IMR-90 (cell line): ENCODE data around the gene SHISAL1. TPM values are rescaled to one million over a fixed set of nuclear protein-coding genes. Genes with fewer than 3 reads are reported as not detected.

Experiments used
- ATAC-seq: fragments of 200-7000 bp; cut with Tn5 transposase; 2 replicates; pipeline ENCODE4 v1.9.1; 2020; ENCODE audit warnings: low read depth, mild to moderate bottlenecking, moderate library complexity
- BruUV-seq: library from RNA; stranded (reverse); fragments of 400-500 nt; replicated peaks from 2 replicates; lab custom pipeline; 2021; lab: Mats Ljungman, UMichigan
- CTCF ChIA-PET: fragments of 300-600 bp; formaldehyde crosslinking; extraction: SDS; loops from one replicate; lab custom pipeline; 2021; ENCODE audit warnings: antibody characterized with exemption; lab: Yijun Ruan, JAX
- POLR2A ChIA-PET: fragments of 300-600 bp; sonication (Branson Sonifier 250); formaldehyde crosslinking; loops from one replicate; lab custom pipeline; 2022; ENCODE audit warnings: antibody characterized with exemption; ENCODE audit not compliant: unreplicated experiment; lab: Charles Lee
- DNase-seq: peaks from one replicate; pipeline ENCODE4 v3.0.0; 2013
- H2AFZ ChIP-seq: replicated peaks from 2 replicates; pipeline ENCODE3; 2013; ENCODE audit warnings: low read length, mild to moderate bottlenecking; ENCODE audit not compliant: poor library complexity
- H2AK5ac ChIP-seq: 2 replicates; pipeline ENCODE4 v1.6.1; 2013; ENCODE audit warnings: low read depth, low read length, inconsistent platforms
- H2AK9ac ChIP-seq: replicated peaks from 2 replicates; pipeline ENCODE3; 2013; ENCODE audit warnings: mild to moderate bottlenecking, low read depth, low read length, moderate library complexity; ENCODE audit not compliant: poor library complexity
- H2BK120ac ChIP-seq: 2 replicates; pipeline ENCODE4 v1.6.1; 2013; ENCODE audit warnings: low read depth, low read length, inconsistent platforms
- H2BK15ac ChIP-seq: 3 replicates; pipeline ENCODE4 v1.6.1; 2013; ENCODE audit warnings: low read depth, low read length, inconsistent platforms
- H2BK20ac ChIP-seq: 2 replicates; pipeline ENCODE4 v1.6.1; 2013; ENCODE audit warnings: low read depth, mild to moderate bottlenecking, inconsistent platforms, low read length, moderate library complexity
- H2BK5ac ChIP-seq: 2 replicates; pipeline ENCODE4 v1.6.1; 2013; ENCODE audit warnings: mild to moderate bottlenecking, low read depth, low read length, inconsistent platforms; ENCODE audit not compliant: poor library complexity, severe bottlenecking
- H3K14ac ChIP-seq: replicated peaks from 2 replicates; pipeline ENCODE4 v1.6.1; 2013; ENCODE audit warnings: low read depth, low read length, inconsistent platforms
- H3K18ac ChIP-seq: 2 replicates; pipeline ENCODE4 v1.6.1; 2013; ENCODE audit warnings: low read depth, low read length, control low read depth
- H3K23ac ChIP-seq: 2 replicates; pipeline ENCODE4 v1.6.1; 2013; ENCODE audit warnings: low read depth, low read length, inconsistent platforms
- H3K27ac ChIP-seq: 2 replicates; pipeline ENCODE4 v1.5.1; 2013; ENCODE audit warnings: mild to moderate bottlenecking, control low read depth, low read length; ENCODE audit not compliant: insufficient read depth
- H3K27me3 ChIP-seq: 2 replicates; pipeline ENCODE4 v1.6.1; 2013; ENCODE audit warnings: low read length; ENCODE audit not compliant: control insufficient read depth, insufficient read depth
- H3K36me3 ChIP-seq: 2 replicates; pipeline ENCODE4 v1.6.1; 2013; ENCODE audit warnings: low read length, mixed read lengths; ENCODE audit not compliant: control insufficient read depth, insufficient read depth
- H3K4ac ChIP-seq: 2 replicates; pipeline ENCODE4 v1.6.1; 2013; ENCODE audit warnings: low read depth, low read length, inconsistent platforms
- H3K4me1 ChIP-seq: 2 replicates; pipeline ENCODE4 v1.6.1; 2013; ENCODE audit warnings: low read length, mixed read lengths; ENCODE audit not compliant: control insufficient read depth, insufficient read depth
- H3K4me2 ChIP-seq: 2 replicates; pipeline ENCODE4 v1.6.1; 2013; ENCODE audit warnings: low read depth, mild to moderate bottlenecking, control low read depth, low read length, moderate library complexity
- H3K4me3 ChIP-seq: 2 replicates; pipeline ENCODE4 v1.5.1; 2013; ENCODE audit warnings: low read depth, mild to moderate bottlenecking, control low read depth, low read length, moderate library complexity; ENCODE audit not compliant: insufficient read depth
- H3K56ac ChIP-seq: 2 replicates; pipeline ENCODE4 v1.6.1; 2013; ENCODE audit warnings: low read length, inconsistent platforms; ENCODE audit not compliant: insufficient read depth; ENCODE audit errors: extremely low read depth
- H3K79me1 ChIP-seq, 2 experiments: 2 replicates each; pipeline ENCODE4 v1.6.1; 2013; ENCODE audit warnings: low read length in 2 of 2, inconsistent platforms in 1 of 2, low read depth in 1 of 2
- H3K9ac ChIP-seq: 2 replicates; pipeline ENCODE4 v1.6.1; 2013; ENCODE audit warnings: low read depth, low read length, control low read depth
- H3K9me1 ChIP-seq: 2 replicates; pipeline ENCODE4 v1.6.1; 2013; ENCODE audit warnings: low read length, inconsistent platforms; ENCODE audit not compliant: insufficient read depth
- H3K9me3 ChIP-seq: 2 replicates; pipeline ENCODE4 v1.6.1; 2013; ENCODE audit warnings: low read length; ENCODE audit not compliant: control insufficient read depth, insufficient read depth
- H4K20me1 ChIP-seq: 2 replicates; pipeline ENCODE4 v1.6.1; 2013; ENCODE audit warnings: low read length, inconsistent platforms; ENCODE audit not compliant: insufficient read depth
- H4K5ac ChIP-seq: 2 replicates; pipeline ENCODE4 v1.6.1; 2013; ENCODE audit warnings: mild to moderate bottlenecking, low read depth, low read length, control low read depth
- H4K8ac ChIP-seq, 2 experiments: 2 replicates each; pipeline ENCODE4 v1.6.1; 2013; ENCODE audit warnings: low read depth in 2 of 2, low read length in 2 of 2, control low read depth in 1 of 2, inconsistent platforms in 1 of 2
- H4K91ac ChIP-seq: 2 replicates; pipeline ENCODE4 v1.6.1; 2013; ENCODE audit warnings: low read depth, low read length, inconsistent platforms; ENCODE audit not compliant: insufficient read depth
- BHLHE40 ChIP-seq: fragments of 150-350 bp; IDR thresholded peaks from 2 replicates; pipeline ENCODE4 v1.6.1; 2016; ENCODE audit warnings: mild to moderate bottlenecking, low read depth, low read length
- CEBPB ChIP-seq: IDR thresholded peaks from 2 replicates; pipeline ENCODE4 v1.6.1; 2012; ENCODE audit warnings: low read depth, low read length, improper control_type of control experiment
- CHD1 ChIP-seq: IDR thresholded peaks from 2 replicates; pipeline ENCODE4 v1.6.1; 2012; ENCODE audit warnings: low read depth, low read length, improper control_type of control experiment
- FOS ChIP-seq: fragments of 150-350 bp; IDR thresholded peaks from 2 replicates; pipeline ENCODE4 v1.6.1; 2016; ENCODE audit warnings: low read depth, low read length
- MAFK ChIP-seq: IDR thresholded peaks from 2 replicates; pipeline ENCODE4 v1.6.1; 2012; ENCODE audit warnings: low read depth, low read length, improper control_type of control experiment
- MAZ ChIP-seq: IDR thresholded peaks from 2 replicates; pipeline ENCODE4 v1.6.1; 2012; ENCODE audit warnings: low read depth, mild to moderate bottlenecking, low read length, improper control_type of control experiment, moderate library complexity, borderline replicate concordance
- MXI1 ChIP-seq: IDR thresholded peaks from 2 replicates; pipeline ENCODE4 v1.6.1; 2012; ENCODE audit warnings: low read depth, mild to moderate bottlenecking, low read length, moderate library complexity, borderline replicate concordance
- NFE2L2 ChIP-seq: fragments of 150-350 bp; IDR thresholded peaks from 2 replicates; pipeline ENCODE4 v1.6.1; 2016; ENCODE audit warnings: low read depth, mild to moderate bottlenecking, low read length
- POLR2A ChIP-seq: IDR thresholded peaks from 2 replicates; pipeline ENCODE4 v1.6.1; 2012; ENCODE audit warnings: mild to moderate bottlenecking, low read depth, low read length
- RAD21 ChIP-seq: IDR thresholded peaks from 2 replicates; pipeline ENCODE4 v1.6.1; 2012; ENCODE audit warnings: low read length, improper control_type of control experiment
- RCOR1 ChIP-seq: IDR thresholded peaks from 2 replicates; pipeline ENCODE4 v1.6.1; 2012; ENCODE audit warnings: mild to moderate bottlenecking, low read length, improper control_type of control experiment; ENCODE audit not compliant: insufficient replicate concordance
- RFX5 ChIP-seq: IDR thresholded peaks from 2 replicates; pipeline ENCODE4 v1.8.0; 2012; ENCODE audit warnings: low read depth, mild to moderate bottlenecking, low read length, moderate library complexity
- SMC3 ChIP-seq: fragments of 150-350 bp; IDR thresholded peaks from 2 replicates; pipeline ENCODE4 v1.6.1; 2016; ENCODE audit warnings: low read depth, mild to moderate bottlenecking, antibody characterized with exemption, low read length, moderate library complexity
- WGBS, 2 experiments: methylation state at CpG; one replicate each; pipeline versions ENCODE4 v1.1.5 to v1.1.7; 2013; ENCODE audit warnings: missing lambda C conversion rate in 2 of 2; ENCODE audit not compliant: insufficient read length in 1 of 2; ENCODE audit errors: extremely low coverage in 2 of 2; 5-methylcytosine and 5-hydroxymethylcytosine counted together
- dilution Hi-C: fragments of 300-500 bp; cut with HindIII; formaldehyde crosslinking; loops from one replicate; pipeline ENCODE4 v1.14.3; 2018; ENCODE audit warnings: low sequenced_read_pairs; ENCODE audit not compliant: unreplicated experiment
- in situ Hi-C: fragments of 300-500 bp; cut with MboI; formaldehyde crosslinking; loops from 3 replicates; pipeline ENCODE4 v1.14.3; 2019; ENCODE audit warnings: low sequenced_read_pairs, inconsistent platforms, mixed read lengths
- intact Hi-C: fragments of 100-400 bp; cut with micrococcal nuclease; formaldehyde crosslinking; loops from 2 replicates; pipeline ENCODE4 v1.10.0; 2022
- polyA plus RNA-seq, 3 experiments: library from polyadenylated mRNA; depleted of rRNA; stranded (reverse); fragments of >200 nt; gene quantifications; 2 replicates each; pipeline ENCODE4 v1.2.3, GENCODE V29; 2012; ENCODE audit warnings: low replicate concordance in 1 of 3
- total RNA-seq: library from RNA; depleted of rRNA; stranded (reverse); fragments of >200 nt; gene quantifications from 2 replicates; pipeline ENCODE4 v1.2.3, GENCODE V29; 2012
- TF ChIP-seq, protein P1 (sequence below): fragments of 150-350 bp; IDR thresholded peaks from 2 replicates; pipeline ENCODE4 v1.6.1; 2016; ENCODE audit warnings: low read depth, mild to moderate bottlenecking, low read length, moderate library complexity, borderline replicate concordance
- TF ChIP-seq, protein P2 (sequence below): fragments of 150-350 bp; IDR thresholded peaks from 2 replicates; pipeline ENCODE4 v1.6.1; 2017; ENCODE audit warnings: mild to moderate bottlenecking, antibody characterized with exemption, low read length, low read depth
- TF ChIP-seq, protein P3 (sequence below): conservative IDR thresholded peaks from 2 replicates; pipeline ENCODE4 v1.5.1; 2012; ENCODE audit warnings: mild to moderate bottlenecking, low read depth, low read length, improper control_type of control experiment

Gene SHISAL1
- total and polyA plus RNA-seq, 2 of the 4 experiments (the other 2 are of a cell fraction), result 1.0 to 1.4 TPM

DNA sequence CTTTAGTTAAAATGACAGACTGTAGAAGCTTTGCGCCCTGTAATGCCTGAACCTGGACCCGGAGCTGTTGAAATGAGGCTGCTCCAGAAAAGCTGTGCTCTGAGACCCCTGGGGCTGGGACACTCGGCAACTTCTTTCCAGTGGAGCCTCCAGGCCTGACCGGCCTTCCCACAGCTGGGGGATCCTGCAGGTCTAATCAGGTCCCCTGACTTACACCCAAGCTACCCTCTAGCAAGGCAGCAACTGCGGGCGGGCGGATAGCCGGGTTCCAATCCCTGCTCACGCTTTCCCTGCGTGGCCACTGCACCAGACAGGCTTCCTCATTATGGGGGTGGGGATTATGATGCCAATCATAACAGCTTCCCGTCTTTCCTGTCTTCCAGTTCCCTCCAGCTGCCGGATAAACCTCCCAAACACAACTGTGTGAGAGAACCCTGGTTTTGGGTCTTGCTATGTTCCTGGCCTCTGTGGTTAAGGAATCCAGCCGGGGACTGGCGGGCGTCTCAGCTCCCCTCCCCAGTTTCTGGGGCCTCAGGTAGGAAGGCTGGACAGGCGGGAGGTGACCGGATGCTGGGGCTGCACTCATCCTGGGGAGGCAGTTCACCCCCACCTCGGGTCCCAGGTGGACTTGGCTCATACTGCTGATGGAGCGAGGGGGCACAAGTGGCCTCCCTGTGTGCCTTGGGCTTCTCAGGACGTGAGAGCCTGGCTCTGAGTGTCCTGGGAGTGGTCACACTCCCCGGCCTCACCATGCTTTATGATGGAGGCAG is 93.5 kb downstream of the SHISAL1 start:
- TF ChIP-seq MXI1, result no peak
- no peak for TF ChIP-seq POLR2A
- TF ChIP-seq, protein P1, sequence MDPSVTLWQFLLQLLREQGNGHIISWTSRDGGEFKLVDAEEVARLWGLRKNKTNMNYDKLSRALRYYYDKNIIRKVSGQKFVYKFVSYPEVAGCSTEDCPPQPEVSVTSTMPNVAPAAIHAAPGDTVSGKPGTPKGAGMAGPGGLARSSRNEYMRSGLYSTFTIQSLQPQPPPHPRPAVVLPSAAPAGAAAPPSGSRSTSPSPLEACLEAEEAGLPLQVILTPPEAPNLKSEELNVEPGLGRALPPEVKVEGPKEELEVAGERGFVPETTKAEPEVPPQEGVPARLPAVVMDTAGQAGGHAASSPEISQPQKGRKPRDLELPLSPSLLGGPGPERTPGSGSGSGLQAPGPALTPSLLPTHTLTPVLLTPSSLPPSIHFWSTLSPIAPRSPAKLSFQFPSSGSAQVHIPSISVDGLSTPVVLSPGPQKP, result no peak
- TF ChIP-seq NFE2L2, result no peak
- TF ChIP-seq RAD21, result no peak
- TF ChIP-seq, protein P2, sequence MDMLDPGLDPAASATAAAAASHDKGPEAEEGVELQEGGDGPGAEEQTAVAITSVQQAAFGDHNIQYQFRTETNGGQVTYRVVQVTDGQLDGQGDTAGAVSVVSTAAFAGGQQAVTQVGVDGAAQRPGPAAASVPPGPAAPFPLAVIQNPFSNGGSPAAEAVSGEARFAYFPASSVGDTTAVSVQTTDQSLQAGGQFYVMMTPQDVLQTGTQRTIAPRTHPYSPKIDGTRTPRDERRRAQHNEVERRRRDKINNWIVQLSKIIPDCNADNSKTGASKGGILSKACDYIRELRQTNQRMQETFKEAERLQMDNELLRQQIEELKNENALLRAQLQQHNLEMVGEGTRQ, result no peak
- TF ChIP-seq SMC3, result no peak
- no peak for TF ChIP-seq MAZ
- TF ChIP-seq CHD1, result no peak
- no peak for TF ChIP-seq MAFK
- no peak for TF ChIP-seq BHLHE40
- no peak for TF ChIP-seq RFX5
- TF ChIP-seq, protein P3, sequence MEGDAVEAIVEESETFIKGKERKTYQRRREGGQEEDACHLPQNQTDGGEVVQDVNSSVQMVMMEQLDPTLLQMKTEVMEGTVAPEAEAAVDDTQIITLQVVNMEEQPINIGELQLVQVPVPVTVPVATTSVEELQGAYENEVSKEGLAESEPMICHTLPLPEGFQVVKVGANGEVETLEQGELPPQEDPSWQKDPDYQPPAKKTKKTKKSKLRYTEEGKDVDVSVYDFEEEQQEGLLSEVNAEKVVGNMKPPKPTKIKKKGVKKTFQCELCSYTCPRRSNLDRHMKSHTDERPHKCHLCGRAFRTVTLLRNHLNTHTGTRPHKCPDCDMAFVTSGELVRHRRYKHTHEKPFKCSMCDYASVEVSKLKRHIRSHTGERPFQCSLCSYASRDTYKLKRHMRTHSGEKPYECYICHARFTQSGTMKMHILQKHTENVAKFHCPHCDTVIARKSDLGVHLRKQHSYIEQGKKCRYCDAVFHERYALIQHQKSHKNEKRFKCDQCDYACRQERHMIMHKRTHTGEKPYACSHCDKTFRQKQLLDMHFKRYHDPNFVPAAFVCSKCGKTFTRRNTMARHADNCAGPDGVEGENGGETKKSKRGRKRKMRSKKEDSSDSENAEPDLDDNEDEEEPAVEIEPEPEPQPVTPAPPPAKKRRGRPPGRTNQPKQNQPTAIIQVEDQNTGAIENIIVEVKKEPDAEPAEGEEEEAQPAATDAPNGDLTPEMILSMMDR, result no peak
- no peak for TF ChIP-seq CEBPB
- no peak for TF ChIP-seq FOS
- TF ChIP-seq RCOR1, result no peak
- DNase-seq, result no peak
- Histone ChIP-seq H3K4ac (no peak overlapping the region), H2BK5ac (no peak overlapping the region), H3K14ac (no peak overlapping the region), H3K27ac (no peak overlapping the region), H3K4me2 (no peak overlapping the region), H4K20me1 (no peaks in the 10 kb centered on the region), H2BK15ac (no peak overlapping the region), H4K8ac (no peak overlapping the region), H4K91ac (no peak overlapping the region), H2BK120ac (no peak overlapping the region), H4K5ac (no peak overlapping the region), H3K36me3 (no peaks in the 10 kb centered on the region), H2AFZ (no peak overlapping the region), H3K27me3 (peaks cover 24% of the 10 kb centered on the region), H2AK5ac (no peak overlapping the region), H3K4me3 (no peak overlapping the region), H3K56ac (no peak overlapping the region), H3K79me1 (no peaks in the 10 kb centered on the region), H3K4me1 (no peaks in the 10 kb centered on the region), H3K23ac (no peak overlapping the region), H3K9me3 (peaks cover 11% of the 10 kb centered on the region), H2BK20ac (no peak overlapping the region), H2AK9ac (no peak overlapping the region), H3K9ac (no peak overlapping the region), H3K9me1 (no peaks in the 10 kb centered on the region), H3K18ac (no peak overlapping the region)
- dilution Hi-C loops, result no loop called here
- POLR2A ChIA-PET, result no interaction called here
- WGBS, 2 experiments, result no CpG with 5 or more reads among the region's 21 CpGs
- no TSS peak for BruUV-seq
- ATAC-seq, result no peak
- intact Hi-C loops, result no loop called here
- CTCF ChIA-PET, result no interaction called here
- in situ Hi-C loops, result no loop called here
